ENCODE measurements around the gene CHST14.

CHST14 gene, protein sequence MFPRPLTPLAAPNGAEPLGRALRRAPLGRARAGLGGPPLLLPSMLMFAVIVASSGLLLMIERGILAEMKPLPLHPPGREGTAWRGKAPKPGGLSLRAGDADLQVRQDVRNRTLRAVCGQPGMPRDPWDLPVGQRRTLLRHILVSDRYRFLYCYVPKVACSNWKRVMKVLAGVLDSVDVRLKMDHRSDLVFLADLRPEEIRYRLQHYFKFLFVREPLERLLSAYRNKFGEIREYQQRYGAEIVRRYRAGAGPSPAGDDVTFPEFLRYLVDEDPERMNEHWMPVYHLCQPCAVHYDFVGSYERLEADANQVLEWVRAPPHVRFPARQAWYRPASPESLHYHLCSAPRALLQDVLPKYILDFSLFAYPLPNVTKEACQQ

DNA sequence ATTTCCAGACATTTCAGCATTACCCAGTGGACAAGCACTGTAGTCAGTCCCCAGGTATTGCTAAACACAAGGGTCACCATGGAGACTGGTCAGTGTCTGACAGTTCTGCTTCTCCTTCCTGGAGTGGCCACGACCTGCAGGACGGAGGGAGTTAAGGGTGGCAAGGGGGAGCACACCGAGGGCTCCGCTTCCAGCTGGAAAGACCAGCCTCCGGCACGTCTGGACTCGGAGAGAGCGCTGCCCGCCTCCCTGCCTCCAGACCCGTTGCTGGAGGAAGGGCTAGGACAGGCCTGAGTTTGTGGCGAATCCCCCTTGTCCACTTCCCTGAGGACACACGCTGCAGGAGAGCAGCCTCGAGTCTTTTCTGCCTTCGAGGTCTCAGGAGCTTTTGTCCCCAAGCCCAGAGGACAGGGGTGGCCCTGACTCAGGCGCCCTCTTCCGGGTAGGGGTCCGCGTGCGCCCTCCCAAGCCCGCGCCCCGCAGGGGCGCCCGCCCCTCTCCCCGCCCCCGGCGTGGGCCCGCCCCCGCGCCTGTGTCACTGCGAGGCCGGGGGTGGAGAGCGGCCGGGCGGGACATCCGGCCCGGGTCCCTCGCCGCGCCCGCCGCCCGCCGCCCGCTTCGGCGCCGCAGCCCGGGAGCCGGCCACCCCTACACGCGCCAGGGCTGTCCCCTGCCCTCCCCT lies at the start of gene CHST14:
Gene CHST14, plus strand, starts transcription at position 562 of the 682 bp plus-strand sequence. CDS start 230 bp downstream, outside the sequence.
- H3K36me3 Mint-ChIP-seq (ENCODE audit: low read depth), result peaks cover 5% of the 10 kb centered on the region
- peak within 1 kb of the TSS; percentile 85 for H3K4me3 Mint-ChIP-seq
- H3K27ac Mint-ChIP-seq, result peak within 1 kb of the TSS; percentile 87
- peaks cover 23% of the 10 kb centered on the region for H3K4me1 Mint-ChIP-seq (ENCODE audit: low read depth)
- no peaks in the 10 kb centered on the region for H3K9me3 Mint-ChIP-seq
- H3K27me3 Mint-ChIP-seq (ENCODE audit: low read depth), result peaks cover 6% of the 10 kb centered on the region

DNA sequence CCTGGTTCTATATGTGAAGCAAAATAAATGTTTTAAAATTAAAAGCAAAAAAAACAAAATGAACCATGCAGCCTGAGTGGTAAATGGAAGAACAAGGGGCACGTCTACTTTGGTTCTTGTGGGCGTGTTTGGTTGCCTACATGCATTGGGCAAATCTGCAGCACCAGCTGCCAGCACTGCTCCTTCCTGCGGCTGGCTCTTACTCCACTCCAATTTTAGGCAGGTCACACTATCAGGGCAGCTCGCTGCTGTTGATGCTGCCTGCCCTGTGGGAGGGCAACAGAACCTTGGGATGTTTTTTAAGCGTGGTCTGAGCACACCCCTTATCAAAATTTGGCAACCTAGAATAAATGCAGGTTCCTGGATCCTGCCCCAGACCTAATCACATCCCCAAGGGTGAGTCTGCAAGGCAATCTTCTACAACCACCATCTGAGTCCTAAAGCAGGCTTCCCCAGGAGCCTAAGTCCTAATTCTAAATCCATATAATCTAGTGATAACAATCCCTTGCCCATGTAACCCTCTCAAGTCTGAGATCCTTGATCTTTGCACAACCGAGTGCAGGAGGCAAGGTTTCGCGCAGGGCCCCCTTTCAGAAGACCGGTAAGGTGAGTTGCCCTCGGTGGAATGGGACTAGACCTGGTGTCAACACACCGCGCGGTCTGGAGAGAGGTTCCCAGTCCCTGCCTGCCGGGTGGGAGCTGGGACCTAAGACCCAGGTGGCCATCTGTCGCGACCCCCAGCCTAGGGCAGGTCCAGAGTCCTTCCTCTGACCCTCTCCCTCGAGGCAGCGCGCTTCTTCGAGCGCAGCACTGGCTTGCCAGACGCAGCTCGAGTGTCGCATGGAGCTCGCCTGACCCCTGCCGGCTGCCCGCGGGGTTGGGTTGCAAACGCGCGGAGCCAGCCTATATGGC lies 49.3 kb upstream of the CHST14 start:
- no peak overlapping the region for H3K27ac Mint-ChIP-seq

DNA sequence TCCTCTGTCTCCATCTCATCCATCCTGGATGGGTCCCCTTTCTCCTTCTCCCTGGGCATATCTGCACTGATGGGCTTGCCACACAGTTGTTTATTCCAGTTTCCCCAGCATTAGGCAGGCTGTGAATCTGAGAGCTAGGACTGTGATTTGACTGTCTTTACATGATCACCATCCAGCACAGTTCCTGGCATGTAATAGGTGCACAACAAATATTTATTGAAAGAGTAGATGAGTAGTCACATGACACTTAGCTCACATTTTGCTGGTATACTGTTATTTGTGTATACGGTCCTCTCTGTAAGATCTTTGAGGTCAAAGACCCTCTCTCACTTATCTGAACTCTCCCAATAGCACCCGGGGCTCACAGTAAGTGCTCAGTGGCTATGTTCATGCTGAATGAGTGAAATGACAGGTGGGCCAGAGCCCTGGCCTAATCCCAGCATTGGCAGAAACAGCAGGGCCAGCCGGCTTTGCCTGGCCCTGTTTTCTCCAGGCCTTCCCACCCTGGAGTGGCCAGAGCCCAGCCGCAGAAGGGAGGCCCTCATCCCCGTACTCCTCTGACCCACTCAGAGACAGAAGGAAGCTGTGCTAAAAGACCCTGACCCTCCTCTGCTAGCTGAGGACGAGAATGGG lies 46.2 kb upstream of the CHST14 start:
- H3K27me3 Mint-ChIP-seq (ENCODE audit: low read depth), result peaks cover under 1% of the 10 kb centered on the region
- no peaks in the 10 kb centered on the region for H3K9me3 Mint-ChIP-seq
- no peak overlapping the region for H3K4me3 Mint-ChIP-seq

More for the DNA sequence above, 49.3 kb upstream of the CHST14 start:
- Mint-ChIP-seq H3K36me3 (ENCODE audit: low read depth) (no peaks in the 10 kb centered on the region), H3K4me3 (no peak overlapping the region), H3K4me1 (ENCODE audit: low read depth) (peaks cover 3% of the 10 kb centered on the region), H3K9me3 (no peaks in the 10 kb centered on the region), H3K27me3 (ENCODE audit: low read depth) (no peaks in the 10 kb centered on the region)

DNA sequence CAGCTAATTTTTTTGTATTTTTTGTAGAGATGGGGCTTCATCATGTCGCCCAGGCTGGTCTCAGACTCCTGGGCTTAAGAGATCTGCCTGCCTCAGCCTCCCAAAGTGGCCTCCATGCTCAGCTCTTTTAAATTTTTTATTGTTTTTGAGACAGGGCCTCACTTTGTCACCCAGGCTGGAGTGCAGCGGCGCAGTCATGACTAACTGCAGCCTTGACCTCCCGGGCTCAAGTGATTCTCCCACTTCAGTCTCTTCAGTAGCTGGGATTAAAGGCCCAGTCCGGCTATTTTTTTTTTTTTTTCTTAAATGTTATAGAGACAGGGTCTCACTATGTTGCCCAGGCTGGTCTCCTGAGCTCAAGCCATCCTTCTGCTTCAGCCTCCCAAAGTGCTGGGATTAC lies 45.1 kb upstream of the CHST14 start:
- no peaks in the 10 kb centered on the region for H3K36me3 Mint-ChIP-seq (ENCODE audit: low read depth)
- peaks cover 10% of the 10 kb centered on the region for H3K27me3 Mint-ChIP-seq (ENCODE audit: low read depth)
- H3K27ac Mint-ChIP-seq, result no peak overlapping the region
- H3K4me1 Mint-ChIP-seq (ENCODE audit: low read depth), result peaks cover 3% of the 10 kb centered on the region
- H3K9me3 Mint-ChIP-seq, result no peaks in the 10 kb centered on the region
- no peak overlapping the region for H3K4me3 Mint-ChIP-seq

More for the DNA sequence above, 46.2 kb upstream of the CHST14 start:
- Mint-ChIP-seq H3K4me1 (ENCODE audit: low read depth) (peaks cover 3% of the 10 kb centered on the region), H3K27ac (no peak overlapping the region), H3K36me3 (ENCODE audit: low read depth) (no peaks in the 10 kb centered on the region)

DNA sequence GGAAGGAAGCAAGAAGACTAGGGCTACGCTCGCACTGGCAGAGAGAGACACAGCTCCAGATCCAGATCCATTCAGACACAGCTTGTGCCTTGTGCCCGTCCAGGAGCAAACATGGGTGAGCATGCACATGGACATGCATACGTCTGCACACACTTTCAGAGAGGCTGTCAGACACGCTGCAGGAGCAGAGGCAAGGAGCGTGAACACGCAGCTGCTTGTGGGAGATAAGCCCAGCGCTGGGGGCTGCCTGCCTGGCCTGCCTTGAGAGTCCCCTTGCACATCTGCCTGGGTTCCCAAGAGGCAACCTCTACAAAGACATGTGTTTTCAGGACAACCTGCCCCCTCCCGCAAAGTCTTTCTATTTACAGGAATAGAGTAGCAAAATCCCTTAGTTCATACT lies 43.6 kb upstream of the CHST14 start:
- Mint-ChIP-seq H3K4me3 (no peak overlapping the region), H3K4me1 (ENCODE audit: low read depth) (no peaks in the 10 kb centered on the region), H3K36me3 (ENCODE audit: low read depth) (no peaks in the 10 kb centered on the region), H3K27ac (no peak overlapping the region), H3K9me3 (no peaks in the 10 kb centered on the region), H3K27me3 (ENCODE audit: low read depth) (peaks cover 13% of the 10 kb centered on the region)

DNA sequence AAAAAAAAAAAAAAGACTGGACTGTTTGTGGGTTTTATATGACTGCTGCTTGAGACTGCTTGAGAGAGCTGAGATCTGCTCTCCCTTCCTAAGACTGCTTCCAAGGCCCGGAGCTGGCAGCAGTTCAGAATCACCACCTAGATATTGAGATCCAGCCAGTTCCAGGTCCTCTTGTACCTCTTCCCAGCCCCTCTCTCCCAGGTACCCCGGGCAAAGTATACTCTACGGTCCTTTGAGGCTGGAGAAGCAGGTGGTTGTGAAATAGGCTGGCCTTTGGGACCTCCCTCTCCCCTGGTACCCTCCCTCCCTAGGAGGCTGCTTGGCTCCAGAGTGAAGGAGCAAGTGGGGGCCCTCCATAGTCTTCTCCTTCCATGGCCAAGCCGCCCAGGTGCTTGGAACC lies 42.6 kb upstream of the CHST14 start:
- Mint-ChIP-seq H3K4me1 (ENCODE audit: low read depth) (no peaks in the 10 kb centered on the region), H3K9me3 (no peaks in the 10 kb centered on the region), H3K4me3 (no peak overlapping the region), H3K27ac (no peak overlapping the region), H3K36me3 (ENCODE audit: low read depth) (no peaks in the 10 kb centered on the region), H3K27me3 (ENCODE audit: low read depth) (peaks cover 20% of the 10 kb centered on the region)

DNA sequence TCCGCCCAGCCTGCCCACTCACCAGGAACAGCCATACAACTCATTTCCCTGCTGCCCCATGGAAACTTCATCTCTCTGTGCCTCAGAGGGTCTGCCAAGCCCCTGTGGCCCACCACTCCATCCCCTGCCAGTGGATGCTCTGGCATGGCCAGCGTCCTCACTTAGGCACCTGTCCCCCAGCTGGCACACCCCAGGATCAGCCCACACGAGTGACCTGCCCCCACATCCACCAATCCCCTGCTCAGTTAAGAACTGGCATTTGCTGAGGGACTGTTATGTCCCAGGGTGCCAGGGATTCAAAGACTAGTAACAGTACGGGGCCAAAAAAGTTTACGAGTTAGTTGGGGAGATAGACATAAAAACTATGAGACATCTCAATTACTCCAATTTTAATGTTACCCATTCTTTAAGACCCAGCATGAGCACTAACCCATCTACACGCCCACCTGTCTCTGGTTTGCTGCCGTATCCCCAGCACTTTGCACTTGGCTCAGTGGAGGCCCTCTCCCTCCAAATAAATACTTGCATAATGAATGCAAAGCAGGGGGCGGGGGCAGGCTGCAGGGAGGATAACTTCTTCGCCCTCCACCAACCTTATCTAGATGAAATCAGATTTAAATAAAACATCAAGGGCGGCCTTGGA lies 41.6 kb upstream of the CHST14 start:
- H3K27ac Mint-ChIP-seq, result no peak overlapping the region
- H3K4me1 Mint-ChIP-seq (ENCODE audit: low read depth), result no peaks in the 10 kb centered on the region
- H3K27me3 Mint-ChIP-seq (ENCODE audit: low read depth), result peaks cover 30% of the 10 kb centered on the region
- no peaks in the 10 kb centered on the region for H3K36me3 Mint-ChIP-seq (ENCODE audit: low read depth)
- H3K9me3 Mint-ChIP-seq, result no peaks in the 10 kb centered on the region
- no peak overlapping the region for H3K4me3 Mint-ChIP-seq

DNA sequence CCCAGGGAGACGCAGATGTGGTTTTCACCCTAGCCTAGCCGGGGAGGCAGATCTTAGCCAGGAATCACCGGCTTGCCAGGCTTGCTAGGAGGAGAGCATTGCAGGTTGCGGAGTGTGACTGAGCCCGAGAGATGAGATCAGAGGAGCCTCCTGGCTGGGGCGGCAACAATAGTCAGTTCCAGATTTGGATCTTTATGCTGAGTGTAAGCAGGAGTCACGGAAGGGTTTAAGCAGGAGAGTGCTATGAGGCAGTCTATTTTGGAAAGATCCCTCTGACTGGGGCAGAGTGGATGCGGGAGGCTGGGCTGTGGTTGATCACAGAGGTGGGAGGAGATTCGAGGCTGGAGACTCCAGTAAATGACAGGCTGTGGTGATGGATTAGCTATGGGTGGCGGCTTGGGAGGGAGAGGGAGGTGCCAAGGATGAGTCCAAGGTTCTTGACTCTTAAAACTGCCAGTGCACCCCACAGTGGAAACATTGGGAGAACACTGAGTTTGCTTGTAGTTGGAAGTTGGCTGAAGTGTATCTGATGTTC lies 40.4 kb upstream of the CHST14 start:
- Mint-ChIP-seq H3K27me3 (ENCODE audit: low read depth) (peaks cover 42% of the 10 kb centered on the region), H3K9me3 (no peaks in the 10 kb centered on the region), H3K36me3 (ENCODE audit: low read depth) (no peaks in the 10 kb centered on the region), H3K4me3 (no peak overlapping the region), H3K4me1 (ENCODE audit: low read depth) (no peaks in the 10 kb centered on the region), H3K27ac (no peak overlapping the region)

DNA sequence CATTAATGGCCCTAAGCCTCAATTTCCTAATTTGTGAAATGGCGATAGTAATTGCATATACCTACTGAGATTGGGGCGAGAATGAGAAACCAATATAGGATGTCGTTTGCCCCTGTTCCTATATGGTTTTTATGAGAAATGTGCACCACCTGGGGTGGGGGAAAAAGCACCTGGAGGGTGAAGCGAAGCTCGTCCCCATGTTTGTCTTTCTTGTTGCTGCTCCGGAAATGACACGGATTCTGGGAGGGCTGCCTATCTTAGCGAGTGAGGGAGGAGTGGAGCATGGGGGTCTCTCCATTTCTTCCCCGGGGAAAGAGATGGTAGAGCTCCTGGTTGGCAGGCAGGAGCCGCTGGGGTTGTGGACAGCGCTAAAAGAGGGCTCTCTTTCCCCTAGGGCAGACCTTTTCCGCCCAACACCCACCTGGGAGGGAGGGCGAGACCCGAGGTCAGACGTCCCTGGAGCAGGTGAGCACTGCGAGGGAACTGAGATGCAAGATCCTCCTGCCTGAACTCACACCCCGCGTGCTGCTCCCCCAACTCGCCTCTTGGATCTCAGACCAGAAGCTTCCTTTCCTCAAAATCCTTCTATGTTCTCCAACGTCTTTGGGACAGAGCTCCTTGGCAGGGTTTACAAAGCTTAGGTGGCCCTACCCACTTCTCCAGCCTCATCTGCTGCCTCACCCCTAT lies 35.6 kb upstream of the CHST14 start:
- Mint-ChIP-seq H3K4me3 (peak overlapping the region; percentile 1), H3K4me1 (ENCODE audit: low read depth) (peaks cover 11% of the 10 kb centered on the region), H3K27me3 (ENCODE audit: low read depth) (peaks cover 84% of the 10 kb centered on the region), H3K9me3 (no peaks in the 10 kb centered on the region), H3K36me3 (ENCODE audit: low read depth) (peaks cover 1% of the 10 kb centered on the region), H3K27ac (no peak overlapping the region)

DNA sequence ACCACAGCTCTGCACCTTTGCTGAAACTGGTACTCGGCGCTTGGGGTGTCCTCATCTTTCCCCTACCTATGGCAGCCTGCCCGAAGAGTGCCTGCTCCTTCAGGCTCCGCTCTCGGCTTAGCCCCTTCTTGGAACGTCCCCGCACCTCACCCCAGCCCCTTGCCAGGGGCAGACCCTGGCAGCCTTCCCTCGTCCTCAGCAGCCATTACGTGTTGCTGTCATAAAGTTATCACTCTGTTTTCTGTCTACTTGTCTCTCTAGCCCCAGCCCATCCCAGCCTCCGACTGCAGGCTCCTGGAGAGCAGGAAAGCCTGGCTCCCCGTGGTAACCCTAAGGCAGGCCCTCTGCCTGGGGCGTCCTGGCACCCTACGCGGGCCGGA lies 35.1 kb upstream of the CHST14 start:
- Mint-ChIP-seq H3K27ac (no peak overlapping the region), H3K4me3 (peak overlapping the region; percentile 1), H3K9me3 (no peaks in the 10 kb centered on the region), H3K36me3 (ENCODE audit: low read depth) (peaks cover 1% of the 10 kb centered on the region), H3K27me3 (ENCODE audit: low read depth) (peaks cover 81% of the 10 kb centered on the region), H3K4me1 (ENCODE audit: low read depth) (peaks cover 11% of the 10 kb centered on the region)

DNA sequence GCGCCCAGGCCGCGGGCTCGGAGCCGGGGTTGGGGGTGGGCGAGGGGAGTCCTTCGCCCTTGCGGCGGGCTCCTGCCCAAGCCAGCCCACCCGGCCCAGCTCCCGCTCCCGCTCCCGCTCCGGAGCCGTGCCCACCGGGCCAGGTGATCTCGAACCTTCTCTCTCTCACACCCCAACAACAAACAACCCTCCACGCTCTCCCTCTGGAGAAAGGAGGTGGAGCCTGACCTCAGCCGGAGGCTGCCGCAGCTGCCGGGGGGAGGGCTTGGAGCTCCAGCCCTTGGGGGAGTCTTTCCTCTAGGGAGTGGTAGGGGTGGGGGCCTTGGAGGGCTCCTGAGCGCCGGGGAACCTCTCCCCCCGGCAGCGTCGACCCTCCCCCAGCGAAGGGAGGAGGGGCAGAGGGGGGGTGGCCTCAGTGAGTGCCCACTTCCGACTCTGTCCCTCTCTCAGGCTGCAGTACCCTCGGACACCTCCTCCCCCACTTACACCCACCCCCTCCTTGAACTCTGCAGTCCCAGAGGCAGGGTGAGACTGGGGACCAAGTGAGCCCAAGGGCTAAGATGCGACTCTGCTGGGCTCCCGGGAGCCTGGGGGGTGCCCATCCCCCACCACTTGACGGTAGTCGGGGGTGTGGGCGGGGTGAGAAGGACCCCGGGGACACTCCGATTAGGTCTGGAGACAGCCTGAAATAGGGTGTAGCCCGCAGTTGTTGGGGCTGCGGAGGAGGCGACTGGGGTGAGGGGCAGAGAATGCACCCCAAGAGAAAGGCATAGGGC lies 34.5 kb upstream of the CHST14 start:
- Mint-ChIP-seq H3K27ac (no peak overlapping the region), H3K4me1 (ENCODE audit: low read depth) (peaks cover 11% of the 10 kb centered on the region)

DNA sequence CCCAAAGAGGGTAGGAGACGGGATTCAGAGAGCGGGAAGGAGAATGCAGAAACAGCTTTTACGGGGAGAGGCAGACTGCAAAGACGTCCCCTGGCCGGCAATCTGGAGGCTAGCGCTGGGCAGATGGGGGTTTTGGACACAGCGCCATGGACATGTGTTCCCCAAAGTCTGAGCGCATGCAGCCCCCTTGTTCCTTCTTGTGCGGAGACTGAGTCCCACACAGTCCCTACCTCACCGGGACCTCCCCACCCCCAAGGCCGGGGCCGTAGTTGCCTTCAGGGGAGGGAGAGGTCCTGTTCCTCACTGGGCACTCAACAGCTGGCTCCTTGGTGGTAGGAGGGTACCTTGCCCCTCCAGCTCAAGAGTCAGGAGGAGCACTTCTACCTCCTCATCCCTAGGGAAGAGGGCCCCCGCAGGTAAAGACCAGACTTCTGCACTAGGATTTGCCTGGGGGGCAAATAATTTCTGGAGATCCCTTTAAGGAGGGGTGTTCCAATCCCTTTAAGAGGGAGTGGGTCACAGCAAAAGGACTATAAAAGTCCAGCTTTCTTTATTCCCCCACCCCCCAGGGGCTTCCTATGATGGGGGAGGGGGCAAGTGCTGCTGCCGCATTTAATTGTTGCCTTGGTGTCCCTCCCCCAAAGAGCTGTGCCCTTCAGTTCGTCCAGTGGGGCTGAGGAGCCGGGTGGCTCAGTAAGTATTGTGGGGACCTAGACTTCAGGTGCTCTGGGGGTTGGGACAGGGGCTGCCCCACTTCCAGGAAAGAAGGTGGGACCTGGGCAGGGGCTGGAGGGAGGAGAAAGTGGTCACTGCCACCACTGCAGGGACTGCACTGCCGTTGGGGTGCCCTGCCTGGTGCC lies 33.7 kb upstream of the CHST14 start:
- Mint-ChIP-seq H3K4me1 (ENCODE audit: low read depth) (peaks cover 11% of the 10 kb centered on the region), H3K36me3 (ENCODE audit: low read depth) (peaks cover 1% of the 10 kb centered on the region), H3K4me3 (peak overlapping the region; percentile 25), H3K27me3 (ENCODE audit: low read depth) (peaks cover 79% of the 10 kb centered on the region), H3K9me3 (no peaks in the 10 kb centered on the region), H3K27ac (no peak overlapping the region)

More for the DNA sequence above, 34.5 kb upstream of the CHST14 start:
- peaks cover 1% of the 10 kb centered on the region for H3K36me3 Mint-ChIP-seq (ENCODE audit: low read depth)
- H3K9me3 Mint-ChIP-seq, result no peaks in the 10 kb centered on the region
- peaks cover 81% of the 10 kb centered on the region for H3K27me3 Mint-ChIP-seq (ENCODE audit: low read depth)
- peak overlapping the region; percentile 35 for H3K4me3 Mint-ChIP-seq

Measured in T-helper 1 cell treated with Interleukin-12 subunit alpha and Interleukin-12 subunit beta and Interleukin-4 antibody, amounts not matched to agents 30 μg/mL and 1 μg/mL, for 36 hours (primary cell).